Left kidney (tissue), 2 donors: ENCODE results near the gene GNPAT. TPM values are rescaled to one million over a fixed set of nuclear protein-coding genes. Genes with fewer than 3 reads are reported as not detected.
"Not testable (repeated sequence)": the region's sequence is repeated elsewhere in the genome, so short reads cannot be mapped to it uniquely, and the experiment has no call there.

Source experiments
- DNase-seq: peaks from one replicate; pipeline ENCODE4 v3.0.0-alpha.2; 2013
- polyA plus RNA-seq: library from polyadenylated mRNA; unstranded; fragments of 120-200 nt; gene quantifications from one replicate; pipeline ENCODE4 v1.2.1, GENCODE V29; 2013; ENCODE audit not compliant: insufficient read length

Gene GNPAT
- polyA plus RNA-seq, 1 donor: 82.2 TPM

GRCh38 chr1:231211005-231211857, 29.8 kb upstream of the GNPAT start:
- peak; percentile 89 for DNase-seq

- not testable (repeated sequence) for DNase-seq
Observed at GRCh38 chr1:231212301-231212700, 28.7 kb upstream of the GNPAT start.

- no peak for DNase-seq
Observed at GRCh38 chr1:231213831-231214573, 27.0 kb upstream of the GNPAT start.

- no peak for DNase-seq
Observed at GRCh38 chr1:231214918-231215680, 25.9 kb upstream of the GNPAT start.

- no peak for DNase-seq
Observed at GRCh38 chr1:231215681-231216385, 25.2 kb upstream of the GNPAT start.

- no peak for DNase-seq
Observed at GRCh38 chr1:231216498-231216897, 24.5 kb upstream of the GNPAT start.

GRCh38 chr1:231217056-231217455, 24.0 kb upstream of the GNPAT start:
- no peak for DNase-seq

GRCh38 chr1:231218078-231218477, 22.9 kb upstream of the GNPAT start:
- DNase-seq: no peak

GRCh38 chr1:231219422-231220401, 21.3 kb upstream of the GNPAT start:
- no peak for DNase-seq

- DNase-seq: no peak
Observed at GRCh38 chr1:231220801-231221200, 20.2 kb upstream of the GNPAT start.

- DNase-seq: no peak
Observed at GRCh38 chr1:231226156-231226555, 14.9 kb upstream of the GNPAT start.

GRCh38 chr1:231231511-231231910, 9.5 kb upstream of the GNPAT start:
- DNase-seq: no peak

GRCh38 chr1:231232870-231233734, 7.9 kb upstream of the GNPAT start:
- no peak for DNase-seq

GRCh38 chr1:231233735-231234417, 7.1 kb upstream of the GNPAT start:
- DNase-seq: no peak

GRCh38 chr1:231234506-231234905, 6.5 kb upstream of the GNPAT start:
- no peak for DNase-seq

GRCh38 chr1:231235526-231236207, 5.3 kb upstream of the GNPAT start:
- DNase-seq: no peak

GRCh38 chr1:231236208-231236591, 4.8 kb upstream of the GNPAT start:
- DNase-seq: no peak

GRCh38 chr1:231236938-231237337, 4.1 kb upstream of the GNPAT start:
- no peak for DNase-seq
